GM23338 (cell line): ENCODE measurements around the gene NCKAP5. TPM values are rescaled to one million over a fixed set of nuclear protein-coding genes. Genes with fewer than 3 reads are reported as not detected.

ENCODE experiments used
- ATAC-seq: fragments of 200-7000 bp; cut with Tn5 transposase; 3 replicates; pipeline ENCODE4 v1.9.1; 2020
- DNase-seq: peaks from one replicate; pipeline ENCODE4 v3.0.0-alpha.2; 2015; ENCODE audit warnings: low spot score
- H2AFZ ChIP-seq: fragments of 200-600 bp; sonication (generic); 2 replicates; pipeline ENCODE4 v1.8.0; 2016; ENCODE audit warnings: antibody characterized with exemption, mild to moderate bottlenecking, moderate library complexity
- H3F3A ChIP-seq: fragments of 200-600 bp; sonication (generic); replicated peaks from 2 replicates; pipeline ENCODE4 v1.8.0; 2017; ENCODE audit warnings: antibody characterized with exemption, mixed run types, low read depth
- H3K27ac ChIP-seq: fragments of 200-600 bp; sonication (generic); 2 replicates; pipeline ENCODE4 v1.6.1; 2016; ENCODE audit warnings: low read depth
- H3K27me3 ChIP-seq: fragments of 200-600 bp; sonication (generic); 2 replicates; pipeline ENCODE4 v1.8.0; 2016; ENCODE audit warnings: mild to moderate bottlenecking, mixed run types, moderate library complexity; ENCODE audit not compliant: insufficient read depth
- H3K36me3 ChIP-seq: fragments of 200-600 bp; sonication (generic); 2 replicates; pipeline ENCODE4 v1.8.0; 2016; ENCODE audit warnings: mild to moderate bottlenecking; ENCODE audit not compliant: insufficient read depth
- H3K4me1 ChIP-seq: fragments of 200-600 bp; sonication (generic); 2 replicates; pipeline ENCODE4 v1.8.0; 2016; ENCODE audit warnings: mild to moderate bottlenecking, moderate library complexity; ENCODE audit not compliant: insufficient read depth
- H3K4me2 ChIP-seq: fragments of 200-600 bp; sonication (generic); 2 replicates; pipeline ENCODE4 v1.7.1; 2017; ENCODE audit warnings: mixed run types
- H3K4me3 ChIP-seq: fragments of 200-600 bp; sonication (generic); 2 replicates; pipeline ENCODE4 v1.6.1; 2016; ENCODE audit warnings: mixed run types
- H3K79me2 ChIP-seq: fragments of 200-600 bp; sonication (generic); replicated peaks from 2 replicates; pipeline ENCODE4 v1.8.0; 2017; ENCODE audit warnings: mild to moderate bottlenecking; ENCODE audit not compliant: insufficient read depth
- H3K9me2 ChIP-seq: fragments of 200-600 bp; sonication (generic); 2 replicates; pipeline ENCODE4 v1.8.0; 2017; ENCODE audit not compliant: insufficient read depth
- H4K20me1 ChIP-seq: fragments of 200-600 bp; sonication (generic); replicated peaks from 2 replicates; pipeline ENCODE4 v1.8.0; 2017; ENCODE audit warnings: mild to moderate bottlenecking; ENCODE audit not compliant: insufficient read depth
- H3K27ac Mint-ChIP-seq: 2 replicates; pipeline ENCODE4 v1.8.0; 2020; ENCODE audit warnings: inconsistent platforms, mild to moderate bottlenecking, moderate library complexity, mixed read lengths
- H3K27me3 Mint-ChIP-seq: 3 replicates; pipeline ENCODE4 v1.8.0; 2022; ENCODE audit warnings: low read depth, mild to moderate bottlenecking, moderate library complexity, mixed read lengths, inconsistent platforms; ENCODE audit not compliant: insufficient read depth, poor library complexity
- H3K36me3 Mint-ChIP-seq: 3 replicates; pipeline ENCODE4 v1.8.0; 2021; ENCODE audit warnings: low read depth, mild to moderate bottlenecking, inconsistent platforms, moderate library complexity, mixed read lengths
- H3K4me1 Mint-ChIP-seq: 3 replicates; pipeline ENCODE4 v1.8.0; 2020; ENCODE audit warnings: mild to moderate bottlenecking, inconsistent platforms, mixed read lengths
- H3K4me3 Mint-ChIP-seq: 3 replicates; pipeline ENCODE4 v1.8.0; 2021; ENCODE audit warnings: moderate library complexity, mild to moderate bottlenecking, inconsistent platforms, mixed read lengths
- H3K9me3 Mint-ChIP-seq: 3 replicates; pipeline ENCODE4 v1.8.0; 2020; ENCODE audit warnings: moderate library complexity, mild to moderate bottlenecking, inconsistent platforms, mixed read lengths
- ETS1 ChIP-seq: IDR thresholded peaks from 2 replicates; pipeline ENCODE4 v1.6.1; 2016; ENCODE audit warnings: antibody characterized with exemption
- EZH2 ChIP-seq: fragments of 200-600 bp; sonication (generic); IDR thresholded peaks from one replicate; pipeline ENCODE4 v1.8.0; 2017; ENCODE audit warnings: antibody characterized with exemption, mild to moderate bottlenecking, low read depth; ENCODE audit not compliant: unreplicated experiment
- JUNB ChIP-seq: IDR thresholded peaks from one replicate; pipeline ENCODE4 v1.6.1; 2016; ENCODE audit warnings: antibody characterized with exemption; ENCODE audit not compliant: unreplicated experiment
- NANOG ChIP-seq: IDR thresholded peaks from 2 replicates; pipeline ENCODE4 v1.6.1; 2016; ENCODE audit warnings: antibody characterized with exemption, borderline replicate concordance
- ZNF114 ChIP-seq: fragments of 250-450 bp; sonication (Bioruptor Pico); IDR thresholded peaks from 2 replicates; pipeline ENCODE4 v1.5.0; 2020; ENCODE audit warnings: mild to moderate bottlenecking, moderate library complexity
- ZNF331 ChIP-seq: fragments of 250-450 bp; sonication (Bioruptor Pico); IDR thresholded peaks from 2 replicates; pipeline ENCODE4 v1.5.0; 2020; ENCODE audit warnings: low read depth, mild to moderate bottlenecking, moderate library complexity
- ZNF462 ChIP-seq: fragments of 250-450 bp; sonication (Bioruptor Pico); IDR thresholded peaks from 2 replicates; pipeline ENCODE4 v1.5.0; 2020; ENCODE audit warnings: mild to moderate bottlenecking, moderate library complexity
- polyA plus RNA-seq: library from polyadenylated mRNA; unstranded; fragments of >200 nt; fragmentation: Nextera tagmentation; extraction: Ambion mirVana; gene quantifications from 2 replicates; pipeline ENCODE4 v1.2.1, GENCODE V29; 2016
- total RNA-seq: library from RNA; depleted of rRNA; stranded (reverse); fragments of >200 nt; shearing (Covaris generic); gene quantifications from 2 replicates; pipeline ENCODE4 v1.2.3, GENCODE V29; 2014

The NCKAP5 gene
- total and polyA plus RNA-seq, 2 experiments from 2014 or later, result 0.34 to 0.73 TPM

GRCh38 chr2:133452583-133452982 is 115.7 kb downstream of the NCKAP5 start:
- no peaks in the 10 kb centered on the region for H3F3A ChIP-seq
- no peaks in the 10 kb centered on the region for H3K36me3 ChIP-seq
- no peaks in the 10 kb centered on the region; the same call in 1 of the 2 replicates for H3K9me2 ChIP-seq
- H3K27ac Mint-ChIP-seq, result no peak overlapping the region
- H3K27me3 Mint-ChIP-seq, result no peaks in the 10 kb centered on the region
- H3K36me3 Mint-ChIP-seq, result no peaks in the 10 kb centered on the region
- no peaks in the 10 kb centered on the region for H3K79me2 ChIP-seq
- H3K4me1 Mint-ChIP-seq, result no peaks in the 10 kb centered on the region
- H3K4me1 ChIP-seq, result no peaks in the 10 kb centered on the region
- H3K27ac ChIP-seq, result no peak overlapping the region
- no peak overlapping the region for H3K4me3 ChIP-seq
- ATAC-seq, result no peak
- no peak overlapping the region for H3K4me2 ChIP-seq
- TF ChIP-seq ZNF331, result no peak
- no peak for TF ChIP-seq NANOG
- TF ChIP-seq ETS1, result no peak
- TF ChIP-seq JUNB, result no peak
- no peak for TF ChIP-seq ZNF114 (CRISPR knock-in tag)
- no peak for TF ChIP-seq ZNF462 (CRISPR knock-in tag)
- no peak for TF ChIP-seq EZH2
- peak overlapping the region; percentile 56; the same call in 1 of the 2 replicates for H2AFZ ChIP-seq
- H3K4me3 Mint-ChIP-seq, result no peak overlapping the region
- H4K20me1 ChIP-seq, result no peaks in the 10 kb centered on the region
- no peaks in the 10 kb centered on the region for H3K27me3 ChIP-seq
- no peak for DNase-seq
- no peaks in the 10 kb centered on the region for H3K9me3 Mint-ChIP-seq
